SK-N-SH treated with all-trans-retinoic acid at 6 μM for 48 hours (cell line): ENCODE data around the gene GPR183.
"Not testable (repeated sequence)": the region's sequence is repeated elsewhere in the genome, so short reads cannot be mapped to it uniquely, and the experiment has no call there.

ENCODE experiments used
- ATAC-seq: fragments of 200-7000 bp; cut with Tn5 transposase; 3 replicates; pipeline ENCODE4 v1.9.1; 2020; ENCODE audit warnings: mild to moderate bottlenecking, moderate library complexity
- ARNTL ChIP-seq: fragments of 450-650 bp; formaldehyde crosslinking; IDR thresholded peaks from 2 replicates; pipeline ENCODE4 v1.5.0; 2020; ENCODE audit warnings: low read depth, mild to moderate bottlenecking, moderate library complexity, borderline replicate concordance
- BACH2 ChIP-seq: fragments of 250-450 bp; sonication (Bioruptor Pico); IDR thresholded peaks from 2 replicates; pipeline ENCODE4 v1.9.0; 2021; ENCODE audit warnings: mild to moderate bottlenecking, borderline replicate concordance
- CSDC2 ChIP-seq: fragments of 250-450 bp; sonication (Bioruptor Pico); IDR thresholded peaks from 2 replicates; pipeline ENCODE4 v1.5.0; 2020; ENCODE audit warnings: mild to moderate bottlenecking, moderate library complexity
- GLIS3 ChIP-seq: fragments of 250-450 bp; sonication (Bioruptor Pico); IDR thresholded peaks from 2 replicates; pipeline ENCODE4 v1.5.0; 2020; ENCODE audit warnings: mild to moderate bottlenecking, moderate library complexity
- ISL1 ChIP-seq: fragments of 250-450 bp; sonication (Bioruptor Pico); IDR thresholded peaks from 2 replicates; pipeline ENCODE4 v2.1.2; 2022; ENCODE audit warnings: mild to moderate bottlenecking, moderate library complexity
- OSR1 ChIP-seq: fragments of 250-450 bp; sonication (Bioruptor Pico); IDR thresholded peaks from 2 replicates; pipeline ENCODE4 v1.8.0; 2022; ENCODE audit warnings: moderate library complexity, mild to moderate bottlenecking, inconsistent platforms
- PATZ1 ChIP-seq: fragments of 250-450 bp; sonication (Bioruptor Pico); IDR thresholded peaks from 2 replicates; pipeline ENCODE4 v1.8.0; 2020; ENCODE audit warnings: mild to moderate bottlenecking, moderate library complexity, borderline replicate concordance
- POU6F1 ChIP-seq: fragments of 250-450 bp; sonication (Bioruptor Pico); IDR thresholded peaks from 2 replicates; pipeline ENCODE4 v1.8.0; 2021; ENCODE audit warnings: low read depth, mild to moderate bottlenecking, moderate library complexity, borderline replicate concordance
- PPARA ChIP-seq: fragments of 250-450 bp; sonication (Bioruptor Pico); IDR thresholded peaks from 2 replicates; pipeline ENCODE4 v1.5.0; 2020; ENCODE audit warnings: mild to moderate bottlenecking, borderline replicate concordance
- RARB ChIP-seq: fragments of 250-450 bp; sonication (Bioruptor Pico); IDR thresholded peaks from 2 replicates; pipeline ENCODE4 v1.8.0; 2021; ENCODE audit warnings: mild to moderate bottlenecking, moderate library complexity
- SNAI2 ChIP-seq: fragments of 250-450 bp; sonication (Bioruptor Pico); IDR thresholded peaks from 2 replicates; pipeline ENCODE4 v1.5.0; 2020; ENCODE audit warnings: mild to moderate bottlenecking, moderate library complexity
- TOX ChIP-seq: fragments of 250-450 bp; sonication (Bioruptor Pico); IDR thresholded peaks from 2 replicates; pipeline ENCODE4 v1.8.0; 2021; ENCODE audit warnings: mild to moderate bottlenecking, moderate library complexity, borderline replicate concordance
- ZFP3 ChIP-seq: fragments of 250-450 bp; sonication (Bioruptor Pico); IDR thresholded peaks from 2 replicates; pipeline ENCODE4 v1.5.0; 2020; ENCODE audit warnings: mild to moderate bottlenecking, moderate library complexity
- ZFP30 ChIP-seq: fragments of 450-650 bp; formaldehyde crosslinking; IDR thresholded peaks from 2 replicates; pipeline ENCODE4 v1.5.0; 2022; ENCODE audit warnings: mild to moderate bottlenecking, moderate library complexity
- ZNF565 ChIP-seq: fragments of 450-650 bp; formaldehyde crosslinking; conservative IDR thresholded peaks from 2 replicates; pipeline ENCODE4 v1.5.0; 2020; ENCODE audit warnings: low read depth, mild to moderate bottlenecking, moderate library complexity
- ZNF70 ChIP-seq: fragments of 450-650 bp; formaldehyde crosslinking; IDR thresholded peaks from 2 replicates; pipeline ENCODE4 v1.5.0; 2020; ENCODE audit warnings: mild to moderate bottlenecking, moderate library complexity
- ZNF8 ChIP-seq: fragments of 450-650 bp; formaldehyde crosslinking; IDR thresholded peaks from 2 replicates; pipeline ENCODE4 v1.5.0; 2020; ENCODE audit warnings: mild to moderate bottlenecking, moderate library complexity
- TF ChIP-seq, protein P1 (sequence below): fragments of 250-450 bp; sonication (Bioruptor Pico); IDR thresholded peaks from 2 replicates; pipeline ENCODE4 v1.5.1; 2021; ENCODE audit warnings: mild to moderate bottlenecking, moderate library complexity
- TF ChIP-seq, protein P2 (sequence below): fragments of 250-450 bp; sonication (Bioruptor Pico); IDR thresholded peaks from 2 replicates; pipeline ENCODE4 v1.5.1; 2020; ENCODE audit warnings: low read depth, mild to moderate bottlenecking, moderate library complexity
- TF ChIP-seq, protein P3 (sequence below): fragments of 250-450 bp; sonication (Bioruptor Pico); IDR thresholded peaks from 2 replicates; pipeline ENCODE4 v1.5.0; 2020; ENCODE audit warnings: mild to moderate bottlenecking, moderate library complexity

Gene GPR183

GRCh38 chr13:99250982-99251825, 56.0 kb downstream of the GPR183 start:
- TF ChIP-seq PPARA (CRISPR knock-in tag): no peak
- TF ChIP-seq ZFP3 (CRISPR knock-in tag): no peak
- TF ChIP-seq ZNF70 (CRISPR knock-in tag): no peak
- TF ChIP-seq, protein P1, sequence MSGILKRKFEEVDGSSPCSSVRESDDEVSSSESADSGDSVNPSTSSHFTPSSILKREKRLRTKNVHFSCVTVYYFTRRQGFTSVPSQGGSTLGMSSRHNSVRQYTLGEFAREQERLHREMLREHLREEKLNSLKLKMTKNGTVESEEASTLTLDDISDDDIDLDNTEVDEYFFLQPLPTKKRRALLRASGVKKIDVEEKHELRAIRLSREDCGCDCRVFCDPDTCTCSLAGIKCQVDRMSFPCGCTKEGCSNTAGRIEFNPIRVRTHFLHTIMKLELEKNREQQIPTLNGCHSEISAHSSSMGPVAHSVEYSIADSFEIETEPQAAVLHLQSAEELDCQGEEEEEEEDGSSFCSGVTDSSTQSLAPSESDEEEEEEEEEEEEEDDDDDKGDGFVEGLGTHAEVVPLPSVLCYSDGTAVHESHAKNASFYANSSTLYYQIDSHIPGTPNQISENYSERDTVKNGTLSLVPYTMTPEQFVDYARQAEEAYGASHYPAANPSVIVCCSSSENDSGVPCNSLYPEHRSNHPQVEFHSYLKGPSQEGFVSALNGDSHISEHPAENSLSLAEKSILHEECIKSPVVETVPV: no peak
- TF ChIP-seq BACH2: no peak
- TF ChIP-seq RARB: no peak
- TF ChIP-seq ZFP30 (CRISPR knock-in tag): no peak
- TF ChIP-seq SNAI2 (CRISPR knock-in tag): no peak
- no peak for TF ChIP-seq ZNF8 (CRISPR knock-in tag)
- TF ChIP-seq CSDC2 (CRISPR knock-in tag): no peak
- no peak for TF ChIP-seq GLIS3 (CRISPR knock-in tag)
- TF ChIP-seq, protein P2, sequence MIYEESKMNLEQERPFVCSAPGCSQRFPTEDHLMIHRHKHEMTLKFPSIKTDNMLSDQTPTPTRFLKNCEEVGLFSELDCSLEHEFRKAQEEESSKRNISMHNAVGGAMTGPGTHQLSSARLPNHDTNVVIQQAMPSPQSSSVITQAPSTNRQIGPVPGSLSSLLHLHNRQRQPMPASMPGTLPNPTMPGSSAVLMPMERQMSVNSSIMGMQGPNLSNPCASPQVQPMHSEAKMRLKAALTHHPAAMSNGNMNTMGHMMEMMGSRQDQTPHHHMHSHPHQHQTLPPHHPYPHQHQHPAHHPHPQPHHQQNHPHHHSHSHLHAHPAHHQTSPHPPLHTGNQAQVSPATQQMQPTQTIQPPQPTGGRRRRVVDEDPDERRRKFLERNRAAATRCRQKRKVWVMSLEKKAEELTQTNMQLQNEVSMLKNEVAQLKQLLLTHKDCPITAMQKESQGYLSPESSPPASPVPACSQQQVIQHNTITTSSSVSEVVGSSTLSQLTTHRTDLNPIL (CRISPR knock-in tag): no peak
- TF ChIP-seq TOX (CRISPR knock-in tag): no peak
- ATAC-seq: no peak

- not testable (repeated sequence) for ATAC-seq
Observed at GRCh38 chr13:99249606-99250005, 57.6 kb downstream of the GPR183 start.

GRCh38 chr13:99249178-99249577, 58.0 kb downstream of the GPR183 start:
- ATAC-seq: not testable (repeated sequence)

DNA sequence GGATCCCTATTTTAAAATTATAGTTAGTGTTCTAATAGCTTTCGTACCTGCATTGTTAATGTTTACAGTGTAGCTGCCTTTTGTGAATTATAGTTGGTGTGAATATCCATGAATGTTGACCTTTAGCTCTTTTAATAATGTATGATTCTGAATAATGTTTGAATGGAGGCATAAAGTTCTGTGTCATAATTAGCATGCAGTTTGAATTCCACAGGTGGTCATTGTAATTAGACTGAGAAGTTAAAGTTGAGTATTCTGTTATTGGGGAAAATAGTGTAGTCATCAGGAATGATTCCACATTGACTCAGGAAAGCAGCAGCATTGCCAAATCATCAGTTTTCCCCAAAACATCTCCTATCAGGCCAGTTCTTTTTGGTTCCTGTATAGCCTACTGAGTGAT, 61.1 kb downstream of the GPR183 start:
- no peak for TF ChIP-seq ZFP3 (CRISPR knock-in tag)
- no peak for TF ChIP-seq ARNTL (CRISPR knock-in tag)
- no peak for TF ChIP-seq BACH2
- no peak for TF ChIP-seq POU6F1
- TF ChIP-seq, protein P2 (CRISPR knock-in tag): no peak
- TF ChIP-seq RARB: no peak
- TF ChIP-seq ZFP30 (CRISPR knock-in tag): no peak
- no peak for TF ChIP-seq GLIS3 (CRISPR knock-in tag)
- TF ChIP-seq ZNF8 (CRISPR knock-in tag): no peak
- no peak for TF ChIP-seq PPARA (CRISPR knock-in tag)
- TF ChIP-seq CSDC2 (CRISPR knock-in tag): no peak
- TF ChIP-seq PATZ1 (CRISPR knock-in tag): no peak
- TF ChIP-seq OSR1 (CRISPR knock-in tag): no peak
- TF ChIP-seq, protein P1: no peak
- TF ChIP-seq, protein P3, sequence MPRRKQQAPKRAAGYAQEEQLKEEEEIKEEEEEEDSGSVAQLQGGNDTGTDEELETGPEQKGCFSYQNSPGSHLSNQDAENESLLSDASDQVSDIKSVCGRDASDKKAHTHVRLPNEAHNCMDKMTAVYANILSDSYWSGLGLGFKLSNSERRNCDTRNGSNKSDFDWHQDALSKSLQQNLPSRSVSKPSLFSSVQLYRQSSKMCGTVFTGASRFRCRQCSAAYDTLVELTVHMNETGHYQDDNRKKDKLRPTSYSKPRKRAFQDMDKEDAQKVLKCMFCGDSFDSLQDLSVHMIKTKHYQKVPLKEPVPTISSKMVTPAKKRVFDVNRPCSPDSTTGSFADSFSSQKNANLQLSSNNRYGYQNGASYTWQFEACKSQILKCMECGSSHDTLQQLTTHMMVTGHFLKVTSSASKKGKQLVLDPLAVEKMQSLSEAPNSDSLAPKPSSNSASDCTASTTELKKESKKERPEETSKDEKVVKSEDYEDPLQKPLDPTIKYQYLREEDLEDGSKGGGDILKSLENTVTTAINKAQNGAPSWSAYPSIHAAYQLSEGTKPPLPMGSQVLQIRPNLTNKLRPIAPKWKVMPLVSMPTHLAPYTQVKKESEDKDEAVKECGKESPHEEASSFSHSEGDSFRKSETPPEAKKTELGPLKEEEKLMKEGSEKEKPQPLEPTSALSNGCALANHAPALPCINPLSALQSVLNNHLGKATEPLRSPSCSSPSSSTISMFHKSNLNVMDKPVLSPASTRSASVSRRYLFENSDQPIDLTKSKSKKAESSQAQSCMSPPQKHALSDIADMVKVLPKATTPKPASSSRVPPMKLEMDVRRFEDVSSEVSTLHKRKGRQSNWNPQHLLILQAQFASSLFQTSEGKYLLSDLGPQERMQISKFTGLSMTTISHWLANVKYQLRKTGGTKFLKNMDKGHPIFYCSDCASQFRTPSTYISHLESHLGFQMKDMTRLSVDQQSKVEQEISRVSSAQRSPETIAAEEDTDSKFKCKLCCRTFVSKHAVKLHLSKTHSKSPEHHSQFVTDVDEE (CRISPR knock-in tag): no peak
- TF ChIP-seq ZNF565 (CRISPR knock-in tag): no peak
- TF ChIP-seq ISL1 (CRISPR knock-in tag): no peak
- TF ChIP-seq ZNF70 (CRISPR knock-in tag): no peak
- no peak for ATAC-seq
